Subcutaneous adipose tissue (tissue), 4 donors: ENCODE measurements around the gene ARL6IP5. TPM values are rescaled to one million over a fixed set of nuclear protein-coding genes. Genes with fewer than 3 reads are reported as not detected.

Experiments
- CTCF ChIP-seq: fragments of 450-650 bp; IDR thresholded peaks from one replicate; pipeline ENCODE4 v1.5.1; 2016; ENCODE audit warnings: low read depth, mild to moderate bottlenecking, control low read depth, antibody characterized with exemption, moderate library complexity
- total RNA-seq, 4 donors: library from RNA; depleted of rRNA; stranded (reverse); fragments of >200 nt; gene quantifications; one replicate each; pipeline ENCODE4 v1.1.0, GENCODE V29; 2016

Gene ARL6IP5
- total RNA-seq, 4 donors from 2014 or later = 162 to 329 (median 264) TPM

GRCh38 chr3:69087030-69087791 lies 2.5 kb downstream of the ARL6IP5 start:
- TF ChIP-seq CTCF = no peak

- TF ChIP-seq CTCF = no peak
These were observed 3.3 kb downstream of the ARL6IP5 start for GRCh38 chr3:69088063-69088462.

- no peak for TF ChIP-seq CTCF
These were observed 5.3 kb downstream of the ARL6IP5 start for GRCh38 chr3:69090021-69090420.

- no peak for TF ChIP-seq CTCF
These were observed 6.8 kb downstream of the ARL6IP5 start for GRCh38 chr3:69091389-69092029.

GRCh38 chr3:69092030-69092516 lies 7.3 kb downstream of the ARL6IP5 start:
- no peak for TF ChIP-seq CTCF

GRCh38 chr3:69094467-69095205 lies 9.9 kb downstream of the ARL6IP5 start:
- no peak for TF ChIP-seq CTCF

- no peak for TF ChIP-seq CTCF
These were observed 10.9 kb downstream of the ARL6IP5 start for GRCh38 chr3:69095636-69096035.
